Measurements from ENCODE around the gene CDK17. TPM values are rescaled to one million over a fixed set of nuclear protein-coding genes. Genes with fewer than 3 reads are reported as not detected.
A peak's percentile ranks its signal among the peaks of the same experiment; 100 is the strongest.

CDK17 gene
- total and polyA plus RNA-seq, 9 of the 15 experiments (the other 6 are each of a cell fraction or from before 2014, with no cell fraction given), result 4.8 to 39.3 (median 21.6) TPM

DNA sequence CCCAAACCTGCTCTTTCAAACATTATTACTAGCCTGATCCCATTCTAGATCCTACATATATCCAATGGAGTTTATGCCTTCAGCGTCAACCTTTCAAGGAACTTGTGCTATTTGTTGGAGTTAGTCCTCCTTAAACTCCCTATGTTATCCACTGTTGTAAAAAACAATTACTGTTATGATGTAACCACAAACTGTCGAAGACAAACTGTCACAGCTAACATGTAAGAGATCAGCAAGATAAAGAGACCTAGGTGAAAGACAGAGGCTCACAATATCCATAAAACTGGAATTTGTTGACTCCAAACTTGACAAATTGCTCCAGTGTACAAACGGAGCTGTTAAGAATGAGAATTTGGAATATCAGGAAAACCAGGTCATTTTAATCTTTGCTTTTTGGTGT is 70.7 kb downstream of the CDK17 start (continued):
- TF ChIP-seq ATF3 (IDR thresholded peaks at IDR 0.05), result peak; percentile 71
- no peak for TF ChIP-seq ATF3 (CRISPR knock-in tag; conservative IDR thresholded peaks at IDR 0.05)
- no peak for TF ChIP-seq BHLHE40 (IDR thresholded peaks at IDR 0.05; ENCODE audit: low read length)
- no peak for TF ChIP-seq BMI1 (IDR thresholded peaks at IDR 0.05; ENCODE audit: low read length)
- TF ChIP-seq, protein P1, sequence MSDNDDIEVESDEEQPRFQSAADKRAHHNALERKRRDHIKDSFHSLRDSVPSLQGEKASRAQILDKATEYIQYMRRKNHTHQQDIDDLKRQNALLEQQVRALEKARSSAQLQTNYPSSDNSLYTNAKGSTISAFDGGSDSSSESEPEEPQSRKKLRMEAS (CRISPR knock-in tag; IDR thresholded peaks at IDR 0.05), result no peak
- TF ChIP-seq, protein P2, sequence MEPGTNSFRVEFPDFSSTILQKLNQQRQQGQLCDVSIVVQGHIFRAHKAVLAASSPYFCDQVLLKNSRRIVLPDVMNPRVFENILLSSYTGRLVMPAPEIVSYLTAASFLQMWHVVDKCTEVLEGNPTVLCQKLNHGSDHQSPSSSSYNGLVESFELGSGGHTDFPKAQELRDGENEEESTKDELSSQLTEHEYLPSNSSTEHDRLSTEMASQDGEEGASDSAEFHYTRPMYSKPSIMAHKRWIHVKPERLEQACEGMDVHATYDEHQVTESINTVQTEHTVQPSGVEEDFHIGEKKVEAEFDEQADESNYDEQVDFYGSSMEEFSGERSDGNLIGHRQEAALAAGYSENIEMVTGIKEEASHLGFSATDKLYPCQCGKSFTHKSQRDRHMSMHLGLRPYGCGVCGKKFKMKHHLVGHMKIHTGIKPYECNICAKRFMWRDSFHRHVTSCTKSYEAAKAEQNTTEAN (CRISPR knock-in tag; IDR thresholded peaks at IDR 0.05), result no peak
- TF ChIP-seq MYNN (IDR thresholded peaks at IDR 0.05), result no peak
- no peak for TF ChIP-seq MYNN (CRISPR knock-in tag; IDR thresholded peaks at IDR 0.05)
- no peak for TF ChIP-seq POLR3G (IDR thresholded peaks at IDR 0.05; ENCODE audit: extremely low read depth, insufficient read length, insufficient replicate concordance)
- TF ChIP-seq, protein P3, sequence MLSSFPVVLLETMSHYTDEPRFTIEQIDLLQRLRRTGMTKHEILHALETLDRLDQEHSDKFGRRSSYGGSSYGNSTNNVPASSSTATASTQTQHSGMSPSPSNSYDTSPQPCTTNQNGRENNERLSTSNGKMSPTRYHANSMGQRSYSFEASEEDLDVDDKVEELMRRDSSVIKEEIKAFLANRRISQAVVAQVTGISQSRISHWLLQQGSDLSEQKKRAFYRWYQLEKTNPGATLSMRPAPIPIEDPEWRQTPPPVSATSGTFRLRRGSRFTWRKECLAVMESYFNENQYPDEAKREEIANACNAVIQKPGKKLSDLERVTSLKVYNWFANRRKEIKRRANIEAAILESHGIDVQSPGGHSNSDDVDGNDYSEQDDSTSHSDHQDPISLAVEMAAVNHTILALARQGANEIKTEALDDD (IDR thresholded peaks at IDR 0.05), result peak; percentile 60; the same call in 1 of the 2 replicates
- TF ChIP-seq RBM17 (IDR thresholded peaks at IDR 0.05; ENCODE audit: borderline replicate concordance, low read depth, low read length), result no peak
- TF ChIP-seq, protein P4, sequence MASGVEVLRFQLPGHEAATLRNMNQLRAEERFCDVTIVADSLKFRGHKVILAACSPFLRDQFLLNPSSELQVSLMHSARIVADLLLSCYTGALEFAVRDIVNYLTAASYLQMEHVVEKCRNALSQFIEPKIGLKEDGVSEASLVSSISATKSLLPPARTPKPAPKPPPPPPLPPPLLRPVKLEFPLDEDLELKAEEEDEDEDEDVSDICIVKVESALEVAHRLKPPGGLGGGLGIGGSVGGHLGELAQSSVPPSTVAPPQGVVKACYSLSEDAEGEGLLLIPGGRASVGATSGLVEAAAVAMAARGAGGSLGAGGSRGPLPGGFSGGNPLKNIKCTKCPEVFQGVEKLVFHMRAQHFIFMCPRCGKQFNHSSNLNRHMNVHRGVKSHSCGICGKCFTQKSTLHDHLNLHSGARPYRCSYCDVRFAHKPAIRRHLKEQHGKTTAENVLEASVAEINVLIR (CRISPR knock-in tag; IDR thresholded peaks at IDR 0.05), result no peak
- TF ChIP-seq, protein P5, sequence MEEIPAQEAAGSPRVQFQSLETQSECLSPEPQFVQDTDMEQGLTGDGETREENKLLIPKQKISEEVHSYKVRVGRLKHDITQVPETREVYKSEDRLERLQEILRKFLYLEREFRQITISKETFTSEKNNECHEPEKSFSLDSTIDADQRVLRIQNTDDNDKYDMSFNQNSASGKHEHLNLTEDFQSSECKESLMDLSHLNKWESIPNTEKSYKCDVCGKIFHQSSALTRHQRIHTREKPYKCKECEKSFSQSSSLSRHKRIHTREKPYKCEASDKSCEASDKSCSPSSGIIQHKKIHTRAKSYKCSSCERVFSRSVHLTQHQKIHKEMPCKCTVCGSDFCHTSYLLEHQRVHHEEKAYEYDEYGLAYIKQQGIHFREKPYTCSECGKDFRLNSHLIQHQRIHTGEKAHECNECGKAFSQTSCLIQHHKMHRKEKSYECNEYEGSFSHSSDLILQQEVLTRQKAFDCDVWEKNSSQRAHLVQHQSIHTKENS (CRISPR knock-in tag; IDR thresholded peaks at IDR 0.05), result no peak
- TF ChIP-seq LEF1 (IDR thresholded peaks at IDR 0.05), result peak; percentile 56; the same call in 1 of the 2 replicates
- no peak for TF ChIP-seq ZBTB7A (IDR thresholded peaks at IDR 0.05; ENCODE audit: borderline replicate concordance, control insufficient read depth, low read depth, low read length)
- TF ChIP-seq FIP1L1 (IDR thresholded peaks at IDR 0.05; ENCODE audit: low read depth, low read length, poor library complexity, severe bottlenecking), result no peak
- no peak for TF ChIP-seq ZNF512 (tag; IDR thresholded peaks at IDR 0.05)
- no peak for TF ChIP-seq FUS (optimal IDR thresholded peaks at IDR 0.05; ENCODE audit: low read depth, low read length)
- no peak for TF ChIP-seq NFIX (CRISPR knock-in tag; IDR thresholded peaks at IDR 0.05; ENCODE audit: low read depth)
- TF ChIP-seq ATF7 (IDR thresholded peaks at IDR 0.05), result peak; percentile 71
- TF ChIP-seq ZNF445 (CRISPR knock-in tag; IDR thresholded peaks at IDR 0.05; ENCODE audit: low read depth), result no peak
- peak; percentile 67 for TF ChIP-seq DPF2 (IDR thresholded peaks at IDR 0.05)
- no peak for TF ChIP-seq GTF2A2 (tag; IDR thresholded peaks at IDR 0.05)
- no peak for TF ChIP-seq NCOA6 (IDR thresholded peaks at IDR 0.05)

Measured in K562 (cell line).